GF-D8 (cell line): ENCODE results near the gene UBAC1.
"Not testable (repeated sequence)": the region's sequence is repeated elsewhere in the genome, so short reads cannot be mapped to it uniquely, and the experiment has no call there.

ENCODE experiments used
- DNase-seq: peaks from one replicate; lab custom pipeline; 2025; lab: John Stamatoyannopoulos, UW

Gene UBAC1

GRCh38 chr9:135920256-135920930 is 40.8 kb downstream of the UBAC1 start:
- DNase-seq: no peak

GRCh38 chr9:135919318-135919890 is 41.8 kb downstream of the UBAC1 start:
- DNase-seq: no peak

- not testable (repeated sequence) for DNase-seq
Observed at GRCh38 chr9:135916227-135916626, 44.9 kb downstream of the UBAC1 start.

GRCh38 chr9:135914921-135915320 is 46.3 kb downstream of the UBAC1 start:
- no peak for DNase-seq

- not testable (repeated sequence) for DNase-seq
Observed at GRCh38 chr9:135911233-135911632, 49.9 kb downstream of the UBAC1 start.

GRCh38 chr9:135910757-135911156 is 50.4 kb downstream of the UBAC1 start:
- no peak for DNase-seq

- DNase-seq: no peak
Observed at GRCh38 chr9:135910216-135910615, 51.0 kb downstream of the UBAC1 start.

GRCh38 chr9:135909371-135909770 is 51.8 kb downstream of the UBAC1 start:
- no peak for DNase-seq

GRCh38 chr9:135908754-135909204 is 52.4 kb downstream of the UBAC1 start:
- DNase-seq: peak; percentile 34

GRCh38 chr9:135908093-135908753 is 53.0 kb downstream of the UBAC1 start:
- DNase-seq: no peak

- peak; percentile 72 for DNase-seq
Observed at GRCh38 chr9:135907431-135908092, 53.6 kb downstream of the UBAC1 start, which contains the start of gene CAMSAP1. Gene CAMSAP1 (minus strand): TSS chr9:135907546. CDS start chr9:135907159, 387 bp downstream.

- no peak for DNase-seq
Observed at GRCh38 chr9:135907006-135907430, 54.2 kb downstream of the UBAC1 start.

- no peak for DNase-seq
Observed at GRCh38 chr9:135906291-135907005, 54.7 kb downstream of the UBAC1 start.

GRCh38 chr9:135905380-135906258 is 55.6 kb downstream of the UBAC1 start:
- no peak for DNase-seq

- no peak for DNase-seq
Observed at GRCh38 chr9:135903786-135904520, 57.2 kb downstream of the UBAC1 start.

- no peak for DNase-seq
Observed at GRCh38 chr9:135903358-135903656, 57.9 kb downstream of the UBAC1 start.

- no peak for DNase-seq
Observed at GRCh38 chr9:135902655-135903357, 58.4 kb downstream of the UBAC1 start.

GRCh38 chr9:135901826-135902225 is 59.3 kb downstream of the UBAC1 start:
- DNase-seq: no peak

GRCh38 chr9:135901031-135901758 is 60.0 kb downstream of the UBAC1 start:
- DNase-seq: no peak
